Testis (tissue), 2 donors: Measurements from ENCODE around the gene AGBL1.

Experiments
- POLR2A ChIP-seq: fragments of 450-650 bp; IDR thresholded peaks from one replicate; pipeline ENCODE4 v1.6.1; 2017; ENCODE audit warnings: antibody characterized with exemption, mild to moderate bottlenecking, moderate library complexity
- TF ChIP-seq, protein P1 (sequence below), 3 experiments: fragments of 450-650 bp in 2 of 3; fragments of 200-600 bp in 1 of 3; sonication (generic) in 1 of 3; IDR thresholded peaks; one replicate each; pipeline ENCODE4 v1.5.1; 2016 to 2019; ENCODE audit warnings: antibody characterized with exemption in 3 of 3, mild to moderate bottlenecking in 2 of 3, moderate library complexity in 1 of 3

DNA sequence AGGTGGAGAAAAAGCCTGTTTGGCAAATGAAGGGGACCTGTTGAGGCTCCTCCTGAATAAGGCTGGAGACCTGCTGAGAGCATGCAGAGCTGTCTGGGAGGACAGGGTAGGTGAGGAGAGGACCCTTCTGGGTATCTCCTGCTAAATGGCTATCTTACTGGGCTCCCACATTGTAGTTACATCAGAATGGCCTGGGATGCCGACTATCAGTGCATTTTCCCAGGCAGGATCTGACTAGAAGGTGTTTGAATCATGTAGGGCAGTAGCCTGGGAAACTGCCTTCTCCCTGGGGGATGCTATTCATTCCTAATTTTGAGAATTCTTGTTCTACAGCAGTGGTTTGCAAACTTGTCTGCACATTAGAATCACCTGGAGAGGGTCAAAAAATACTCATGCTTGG lies 631 bp downstream of the AGBL1 start:
- TF ChIP-seq, protein P1, sequence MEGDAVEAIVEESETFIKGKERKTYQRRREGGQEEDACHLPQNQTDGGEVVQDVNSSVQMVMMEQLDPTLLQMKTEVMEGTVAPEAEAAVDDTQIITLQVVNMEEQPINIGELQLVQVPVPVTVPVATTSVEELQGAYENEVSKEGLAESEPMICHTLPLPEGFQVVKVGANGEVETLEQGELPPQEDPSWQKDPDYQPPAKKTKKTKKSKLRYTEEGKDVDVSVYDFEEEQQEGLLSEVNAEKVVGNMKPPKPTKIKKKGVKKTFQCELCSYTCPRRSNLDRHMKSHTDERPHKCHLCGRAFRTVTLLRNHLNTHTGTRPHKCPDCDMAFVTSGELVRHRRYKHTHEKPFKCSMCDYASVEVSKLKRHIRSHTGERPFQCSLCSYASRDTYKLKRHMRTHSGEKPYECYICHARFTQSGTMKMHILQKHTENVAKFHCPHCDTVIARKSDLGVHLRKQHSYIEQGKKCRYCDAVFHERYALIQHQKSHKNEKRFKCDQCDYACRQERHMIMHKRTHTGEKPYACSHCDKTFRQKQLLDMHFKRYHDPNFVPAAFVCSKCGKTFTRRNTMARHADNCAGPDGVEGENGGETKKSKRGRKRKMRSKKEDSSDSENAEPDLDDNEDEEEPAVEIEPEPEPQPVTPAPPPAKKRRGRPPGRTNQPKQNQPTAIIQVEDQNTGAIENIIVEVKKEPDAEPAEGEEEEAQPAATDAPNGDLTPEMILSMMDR (IDR thresholded peaks at IDR 0.05), result no peak
- TF ChIP-seq POLR2A, result no peak
